ENCODE measurements around the gene INTS13. TPM values are rescaled to one million over a fixed set of nuclear protein-coding genes. Genes with fewer than 3 reads are reported as not detected.

Gene INTS13
- total and polyA plus RNA-seq, 2 of the 13 experiments (the other 11 are each of a cell fraction or from before 2014, with no cell fraction given): 16.3 to 43.7 TPM

- Histone ChIP-seq H4K20me1 (ENCODE audit: insufficient read depth, low read length) (no peaks in the 10 kb centered on the region), H3K27me3 (ENCODE audit: control insufficient read depth in 1 of 2, insufficient read depth in 2 of 2, low read length in 2 of 2) (no peaks in the 10 kb centered on the region), H3K9ac (ENCODE audit: insufficient read depth, low read depth, low read length) (no peak overlapping the region), H3K36me3 (replicated peaks in 1 of 2; ENCODE audit: control insufficient read depth in 1 of 2, insufficient read depth in 2 of 2, low read length in 2 of 2) (no peaks in the 10 kb centered on the region), H3K79me2 (ENCODE audit: insufficient read depth, low read length) (no peaks in the 10 kb centered on the region), H3K27ac (ENCODE audit: extremely low read length, insufficient read depth, low read length) (no peak overlapping the region), H3K4me2 (ENCODE audit: low read depth, low read length) (no peak overlapping the region), H3K4me1 (ENCODE audit: insufficient read depth, low read length) (no peaks in the 10 kb centered on the region), H3K9me3 (ENCODE audit: low read length) (no peaks in the 10 kb centered on the region), H3K4me3 (replicated peaks in 1 of 3; ENCODE audit: insufficient read depth in 1 of 3, low read depth in 2 of 3, low read length in 3 of 3) (no peak overlapping the region), H2AFZ (ENCODE audit: low read length) (no peak overlapping the region)
- POLR2A ChIA-PET: no interaction called here
- BruUV-seq (replicated peaks): no TSS peak
- CTCF ChIA-PET (ENCODE audit: low intra/inter-chr PET ratio, low total read pairs): no interaction called here
- TF ChIP-seq ZEB1 (IDR thresholded peaks at IDR 0.05; ENCODE audit: insufficient replicate concordance, low read depth): no peak
- TF ChIP-seq ZNF367 (CRISPR knock-in tag; IDR thresholded peaks at IDR 0.05; ENCODE audit: borderline replicate concordance): no peak
- TF ChIP-seq ZNF329 (CRISPR knock-in tag; IDR thresholded peaks at IDR 0.05; ENCODE audit: low read depth): no peak
- no peak for TF ChIP-seq ZNF768 (CRISPR knock-in tag; IDR thresholded peaks at IDR 0.05)
- no peak for TF ChIP-seq TFAP4 (IDR thresholded peaks at IDR 0.05; ENCODE audit: borderline replicate concordance, low read depth)
- TF ChIP-seq SIX4 (CRISPR knock-in tag; IDR thresholded peaks at IDR 0.05): no peak
- no peak for TF ChIP-seq PCBP2 (optimal IDR thresholded peaks at IDR 0.05; ENCODE audit: low read depth, low read length, poor library complexity, severe bottlenecking)
- TF ChIP-seq ZNF333 (CRISPR knock-in tag; IDR thresholded peaks at IDR 0.05; ENCODE audit: borderline replicate concordance): no peak
- TF ChIP-seq STAT6 (CRISPR knock-in tag; IDR thresholded peaks at IDR 0.05; ENCODE audit: borderline replicate concordance): no peak
- no peak for TF ChIP-seq HNF4G (IDR thresholded peaks at IDR 0.05; ENCODE audit: borderline replicate concordance, low read depth, low read length)
- no peak for TF ChIP-seq HNF4G (CRISPR knock-in tag; IDR thresholded peaks at IDR 0.05; ENCODE audit: borderline replicate concordance, low read depth)
- no peak for TF ChIP-seq ZNF646 (CRISPR knock-in tag; IDR thresholded peaks at IDR 0.05)
- no peak for TF ChIP-seq MTF1 (CRISPR knock-in tag; IDR thresholded peaks at IDR 0.05)
- no peak for TF ChIP-seq HMG20B (CRISPR knock-in tag; conservative IDR thresholded peaks at IDR 0.05)
- no peak for TF ChIP-seq PRPF4 (IDR thresholded peaks at IDR 0.05; ENCODE audit: low read depth, low read length, poor library complexity, severe bottlenecking)
- no peak for DNase-seq (ENCODE audit: low spot score)
- intact Hi-C loops (cut with micrococcal nuclease; ENCODE audit: unreplicated experiment) (no loop called here), in situ Hi-C loops (cut with HindIII; ENCODE audit: extremely low pct_ligation_motif_present, low pct_unique_long_range_greater_than_20kb) (no loop called here)
- no peak for FAIRE-seq
- no peak for ATAC-seq
- 86% methylated on average over 1 of the region's 1 CpG for WGBS (ENCODE audit: low lambda C conversion rate)
These were observed 46.1 kb downstream of the INTS13 start for GRCh38 chr12:26891704-26892103.

Measured in HepG2 (cell line).